CD4-positive, alpha-beta T cell treated with Interferon gamma for 1 hour (primary cell): Measurements from ENCODE around the gene GYPC.
"Not testable (repeated sequence)": the region's sequence is repeated elsewhere in the genome, so short reads cannot be mapped to it uniquely, and the experiment has no call there.

ENCODE experiments used
- DNase-seq: peaks from one replicate; pipeline ENCODE4 v3.0.0-alpha.2; 2020

Gene GYPC

GRCh38 chr2:126700677-126701076, 44.7 kb downstream of the GYPC start:
- DNase-seq: no peak

- no peak for DNase-seq
Measured at GRCh38 chr2:126703311-126703710, 47.4 kb downstream of the GYPC start.

GRCh38 chr2:126704434-126705160, 48.6 kb downstream of the GYPC start:
- no peak for DNase-seq

GRCh38 chr2:126707191-126707590, 51.2 kb downstream of the GYPC start:
- DNase-seq: no peak

GRCh38 chr2:126707941-126708340, 52.0 kb downstream of the GYPC start:
- DNase-seq: no peak

- DNase-seq: no peak
Measured at GRCh38 chr2:126714191-126714965, 58.4 kb downstream of the GYPC start.

GRCh38 chr2:126715111-126715510, 59.2 kb downstream of the GYPC start:
- DNase-seq: no peak

GRCh38 chr2:126715576-126716406, 59.8 kb downstream of the GYPC start:
- DNase-seq: no peak

- not testable (repeated sequence) for DNase-seq
Measured at GRCh38 chr2:126717277-126717676, 61.3 kb downstream of the GYPC start.

GRCh38 chr2:126717928-126718327, 62.0 kb downstream of the GYPC start:
- DNase-seq: no peak

GRCh38 chr2:126719191-126719832, 63.4 kb downstream of the GYPC start:
- DNase-seq: no peak

GRCh38 chr2:126719833-126720351, 63.9 kb downstream of the GYPC start:
- no peak for DNase-seq

GRCh38 chr2:126720638-126721037, 64.7 kb downstream of the GYPC start:
- DNase-seq: no peak

- DNase-seq: no peak
Measured at GRCh38 chr2:126722081-126722480, 66.1 kb downstream of the GYPC start.

- DNase-seq: no peak
Measured at GRCh38 chr2:126722546-126722945, 66.6 kb downstream of the GYPC start.

GRCh38 chr2:126723281-126723815, 67.4 kb downstream of the GYPC start:
- DNase-seq: no peak

GRCh38 chr2:126725580-126725979, 69.6 kb downstream of the GYPC start:
- DNase-seq: no peak

GRCh38 chr2:126729896-126730295, 73.9 kb downstream of the GYPC start:
- no peak for DNase-seq

GRCh38 chr2:126730655-126731054, 74.7 kb downstream of the GYPC start:
- DNase-seq: no peak

GRCh38 chr2:126731353-126731752, 75.4 kb downstream of the GYPC start:
- DNase-seq: no peak

GRCh38 chr2:126732682-126733245, 76.8 kb downstream of the GYPC start:
- DNase-seq: no peak

GRCh38 chr2:126733795-126734194, 77.8 kb downstream of the GYPC start:
- DNase-seq: no peak
